Measurements from ENCODE around the gene SEMA3E. TPM values are rescaled to one million over a fixed set of nuclear protein-coding genes. Genes with fewer than 3 reads are reported as not detected.

Gene SEMA3E
- total RNA-seq (1 to 10 TPM in 3 of 6 donors, under 1 TPM in 3; 0.35 to 2.0 (median 1.0) TPM), polyA plus RNA-seq (1 to 10 TPM in 1 of 2 donors, under 1 TPM in 1; 0.23 to 1.4 TPM)

- no peak for TF ChIP-seq CTCF (IDR thresholded peaks at IDR 0.05)
- peak; percentile 46 to 86 (median 73) for ATAC-seq
- Histone ChIP-seq H3K4me1 (peaks cover 0 to 7% (median 0%) of the 10 kb centered on the region in 3 donors), H3K27me3 (peaks cover 0 to 20% (median 0%) of the 10 kb centered on the region in 4 donors), H3K36me3 (no peaks in the 10 kb centered on the region), H3K4me3 (peak within 1 kb of the TSS in 2 of 4 donors; percentile 7 to 37), H3K9me3 (no peaks in the 10 kb centered on the region), H3K27ac (no peak within 1 kb of the TSS)
- 4 to 5% methylated on average over 25 of the region's 25 CpGs for WGBS, 2 donors
- DNase-seq = peak in 1 of 6 donors; percentile 13
- FAIRE-seq = no peak
- intact Hi-C loops (cut with DNase I) = no loop called here
Measured at GRCh38 chr7:83648464-83649241, at the start of gene SEMA3E. Gene SEMA3E (minus strand): TSS chr7:83649139.

GRCh38 chr7:83697804-83698530 is 49.0 kb upstream of the SEMA3E start:
- no peak overlapping the region for H3K4me3 ChIP-seq
- H3K27ac ChIP-seq = no peak overlapping the region
- FAIRE-seq = no peak
- no peaks in the 10 kb centered on the region for H3K27me3 ChIP-seq
- intact Hi-C loops (cut with DNase I) = no loop called here
- H3K9me3 ChIP-seq = no peaks in the 10 kb centered on the region
- no peak for DNase-seq
- ATAC-seq = no peak
- TF ChIP-seq CTCF (IDR thresholded peaks at IDR 0.05) = no peak
- no peaks in the 10 kb centered on the region for H3K4me1 ChIP-seq
- 60 to 62% methylated on average over 5 of the region's 5 CpGs for WGBS, 2 donors
- no peaks in the 10 kb centered on the region for H3K36me3 ChIP-seq

GRCh38 chr7:83696101-83696500 is 47.2 kb upstream of the SEMA3E start:
- DNase-seq = no peak
- intact Hi-C loops (cut with DNase I) = no loop called here
- no peak for FAIRE-seq
- Histone ChIP-seq H3K4me1 (no peaks in the 10 kb centered on the region), H3K27me3 (no peaks in the 10 kb centered on the region), H3K4me3 (no peak overlapping the region), H3K36me3 (no peaks in the 10 kb centered on the region), H3K27ac (no peak overlapping the region), H3K9me3 (no peaks in the 10 kb centered on the region)
- TF ChIP-seq CTCF (IDR thresholded peaks at IDR 0.05) = no peak
- 64 to 82% methylated on average over 2 of the region's 2 CpGs for WGBS, 2 donors
- no peak for ATAC-seq

- no peak for ATAC-seq
- no peaks in the 10 kb centered on the region for H3K9me3 ChIP-seq
- no peak for FAIRE-seq
Measured at GRCh38 chr7:83695128-83695960, 46.4 kb upstream of the SEMA3E start.

More at GRCh38 chr7:83695128-83695960, 46.4 kb upstream of the SEMA3E start:
- DNase-seq = no peak
- WGBS, 2 donors = 36 to 51% methylated on average over 3 of the region's 3 CpGs
- Histone ChIP-seq H3K4me1 (no peaks in the 10 kb centered on the region), H3K27ac (no peak overlapping the region), H3K36me3 (no peaks in the 10 kb centered on the region), H3K4me3 (no peak overlapping the region), H3K27me3 (no peaks in the 10 kb centered on the region)
- intact Hi-C loops (cut with DNase I) = no loop called here
- TF ChIP-seq CTCF (IDR thresholded peaks at IDR 0.05) = no peak
